ENCODE measurements around the gene MARK3. TPM values are rescaled to one million over a fixed set of nuclear protein-coding genes. Genes with fewer than 3 reads are reported as not detected.

Gene MARK3
- total RNA-seq, 4 donors from 2014 or later: 109 to 143 (median 125) TPM

GRCh38 chr14:103521438-103521950 is 136.3 kb downstream of the MARK3 start:
- H3K4me3 ChIP-seq: peak overlapping the region; percentile 39 to 75 (median 64)
- WGBS, 2 donors: 0 to 1% methylated on average over 1 to 26 of the region's 77 CpGs
- no peaks in the 10 kb centered on the region for H3K36me3 ChIP-seq
- TF ChIP-seq CTCF (IDR thresholded peaks at IDR 0.05): no peak
- TF ChIP-seq POLR2A (IDR thresholded peaks at IDR 0.05): peak in 1 of 2 donors; percentile 24
- TF ChIP-seq EP300 (IDR thresholded peaks at IDR 0.05): peak in 1 of 2 donors; percentile 2
- H3K27me3 ChIP-seq: no peaks in the 10 kb centered on the region
- peak overlapping the region; percentile 71 to 90 (median 84) for H3K27ac ChIP-seq
- no peak for DNase-seq (ENCODE audit: low spot score in 2 of 2)
- H3K9me3 ChIP-seq: no peaks in the 10 kb centered on the region
- H3K4me1 ChIP-seq: peaks cover 0 to 70% (median 42%) of the 10 kb centered on the region in 4 donors

- WGBS, 2 donors: 1 to 2% methylated on average over 9 to 29 of the region's 74 CpGs
- no peak for TF ChIP-seq EP300 (IDR thresholded peaks at IDR 0.05)
- no peak for TF ChIP-seq POLR2A (IDR thresholded peaks at IDR 0.05)
- no peak for TF ChIP-seq CTCF (IDR thresholded peaks at IDR 0.05)
- no peak for DNase-seq (ENCODE audit: low spot score in 2 of 2)
- no peaks in the 10 kb centered on the region for H3K36me3 ChIP-seq
- peak overlapping the region; percentile 39 to 75 (median 64) for H3K4me3 ChIP-seq
- H3K4me1 ChIP-seq: peaks cover 0 to 76% (median 43%) of the 10 kb centered on the region in 4 donors
- peak overlapping the region; percentile 71 to 90 (median 84) for H3K27ac ChIP-seq
- no peaks in the 10 kb centered on the region for H3K9me3 ChIP-seq
- no peaks in the 10 kb centered on the region for H3K27me3 ChIP-seq
Observed at GRCh38 chr14:103521951-103522563, 136.8 kb downstream of the MARK3 start.

- 4 to 22% methylated on average over 21 to 78 of the region's 107 CpGs for WGBS, 2 donors
- peaks cover 0 to 77% (median 48%) of the 10 kb centered on the region in 4 donors for H3K4me1 ChIP-seq
- TF ChIP-seq CTCF (IDR thresholded peaks at IDR 0.05) (no peak), EP300 (IDR thresholded peaks at IDR 0.05) (peak in 1 of 2 donors; percentile 67), POLR2A (IDR thresholded peaks at IDR 0.05) (peak; percentile 51 to 81)
- DNase-seq (ENCODE audit: low spot score in 2 of 2): no peak
- no peaks in the 10 kb centered on the region for H3K9me3 ChIP-seq
- no peaks in the 10 kb centered on the region for H3K27me3 ChIP-seq
- H3K27ac ChIP-seq: peak within 1 kb of the TSS; percentile 71 to 90 (median 84)
- H3K36me3 ChIP-seq: no peaks in the 10 kb centered on the region
- H3K4me3 ChIP-seq: peak within 1 kb of the TSS; percentile 39 to 75 (median 64)
Observed at GRCh38 chr14:103522649-103523574, 137.7 kb downstream of the MARK3 start, which contains the start of gene CKB. Gene CKB (minus strand): TSS chr14:103522830. CDS start chr14:103522493, 337 bp downstream.

- DNase-seq (ENCODE audit: low spot score in 2 of 2): no peak
- H3K4me3 ChIP-seq: no peak overlapping the region
- no peaks in the 10 kb centered on the region for H3K9me3 ChIP-seq
- H3K4me1 ChIP-seq: peaks cover 0 to 77% (median 48%) of the 10 kb centered on the region in 4 donors
- TF ChIP-seq POLR2A (IDR thresholded peaks at IDR 0.05): no peak
- TF ChIP-seq EP300 (IDR thresholded peaks at IDR 0.05): no peak
- no peak for TF ChIP-seq CTCF (IDR thresholded peaks at IDR 0.05)
- H3K27me3 ChIP-seq: no peaks in the 10 kb centered on the region
- WGBS, 2 donors: 56 to 60% methylated on average over 10 of the region's 10 CpGs
- H3K27ac ChIP-seq: peak overlapping the region in 2 of 4 donors; percentile 63 to 90
- no peaks in the 10 kb centered on the region for H3K36me3 ChIP-seq
Observed at GRCh38 chr14:103523575-103523954, 138.3 kb downstream of the MARK3 start.
